HepG2 (cell line): Measurements from ENCODE around the gene HYAL2. TPM values are rescaled to one million over a fixed set of nuclear protein-coding genes. Genes with fewer than 3 reads are reported as not detected.

Source experiments
- FOXK2 ChIP-seq: fragments of 450-650 bp; IDR thresholded peaks from 2 replicates; pipeline ENCODE4 v1.6.1; 2016
- ISX ChIP-seq: sonication (generic); formaldehyde crosslinking; conservative IDR thresholded peaks from 2 replicates; pipeline ENCODE4 v1.5.0; 2020; ENCODE audit warnings: missing genetic modification reagents
- MED1 ChIP-seq: sonication (generic); formaldehyde crosslinking; IDR thresholded peaks from 2 replicates; pipeline ENCODE4 v1.4.0; 2020; ENCODE audit warnings: missing genetic modification reagents
- MXI1 ChIP-seq: IDR thresholded peaks from 3 replicates; pipeline ENCODE4 v1.6.1; 2012; ENCODE audit warnings: low read depth, low read length, inconsistent platforms, borderline replicate concordance
- MZF1 ChIP-seq: sonication (generic); formaldehyde crosslinking; IDR thresholded peaks from 2 replicates; pipeline ENCODE4 v1.8.1; 2023; ENCODE audit warnings: mild to moderate bottlenecking, missing genetic modification reagents, borderline replicate concordance
- ONECUT2 ChIP-seq: sonication (generic); formaldehyde crosslinking; IDR thresholded peaks from 2 replicates; pipeline ENCODE4 v1.4.0; 2020; ENCODE audit warnings: missing genetic modification reagents
- POGZ ChIP-seq: sonication (generic); formaldehyde crosslinking; IDR thresholded peaks from 2 replicates; pipeline ENCODE4 v1.4.0; 2020; ENCODE audit warnings: mild to moderate bottlenecking, missing genetic modification reagents
- SALL2 ChIP-seq: sonication (generic); formaldehyde crosslinking; IDR thresholded peaks from 2 replicates; pipeline ENCODE4 v1.8.1; 2023; ENCODE audit warnings: mild to moderate bottlenecking, missing genetic modification reagents, inconsistent platforms
- TBX3 ChIP-seq: fragments of 450-650 bp; IDR thresholded peaks from 2 replicates; pipeline ENCODE4 v1.6.1; 2017; ENCODE audit warnings: antibody characterized with exemption, mild to moderate bottlenecking, inconsistent platforms, borderline replicate concordance
- ZMYM3 ChIP-seq: sonication (generic); formaldehyde crosslinking; IDR thresholded peaks from 2 replicates; pipeline ENCODE4 v1.5.1; 2020; ENCODE audit warnings: mild to moderate bottlenecking, missing genetic modification reagents
- ZNF160 ChIP-seq: sonication (generic); formaldehyde crosslinking; IDR thresholded peaks from 2 replicates; pipeline ENCODE4 v1.8.0; 2022; ENCODE audit warnings: mild to moderate bottlenecking, inconsistent platforms, missing genetic modification reagents
- ZNF292 ChIP-seq: sonication (generic); formaldehyde crosslinking; IDR thresholded peaks from 2 replicates; pipeline ENCODE4 v1.8.1; 2022; ENCODE audit warnings: mild to moderate bottlenecking, low read depth, missing genetic modification reagents, borderline replicate concordance
- ZNF670 ChIP-seq: sonication (generic); formaldehyde crosslinking; IDR thresholded peaks from 2 replicates; pipeline ENCODE4 v1.8.0; 2022; ENCODE audit warnings: mild to moderate bottlenecking, missing genetic modification reagents, borderline replicate concordance
- ZNF703 ChIP-seq: sonication (generic); formaldehyde crosslinking; IDR thresholded peaks from 2 replicates; pipeline ENCODE4 v1.5.1; 2020; ENCODE audit warnings: missing genetic modification reagents, mild to moderate bottlenecking, moderate library complexity, borderline replicate concordance
- ZSCAN9 ChIP-seq: IDR thresholded peaks from 2 replicates; pipeline ENCODE4 v1.6.1; 2016; ENCODE audit warnings: borderline replicate concordance
- polyA plus RNA-seq, 8 experiments: library from polyadenylated mRNA; depleted of rRNA in 3 of 8; stranded (reverse) in 7 of 8; unstranded in 1 of 8; fragments of >200 nt; fragmentation: Illumina TruSeq in 4 of 8; extraction: Trizol in 4 of 8; gene quantifications; 2 replicates each; pipeline versions ENCODE4 v1.2.1 to v1.2.3, GENCODE V29; 2011 to 2016; ENCODE audit warnings: low read depth in 4 of 8, missing spikeins in 1 of 8, mixed read lengths in 1 of 8; ENCODE audit not compliant: insufficient read depth in 1 of 8
- total RNA-seq, 5 experiments: library from RNA; depleted of rRNA; stranded (reverse); fragments of >200 nt; fragmentation: Illumina TruSeq; extraction: Trizol; gene quantifications; 2 replicates each; pipeline ENCODE4 v1.2.3, GENCODE V29; 2016; ENCODE audit warnings: low read depth in 1 of 5
- TF ChIP-seq, protein P1 (sequence below): IDR thresholded peaks from 2 replicates; pipeline ENCODE4 v1.6.1; 2012; ENCODE audit warnings: low read depth, low read length, improper control_type of control experiment
- TF ChIP-seq, protein P2 (sequence below): IDR thresholded peaks from 2 replicates; pipeline ENCODE4 v1.6.1; 2016; ENCODE audit warnings: missing compliant biosample characterization, missing genetic modification reagents, borderline replicate concordance
- TF ChIP-seq, protein P3 (sequence below): sonication (generic); formaldehyde crosslinking; IDR thresholded peaks from 2 replicates; pipeline ENCODE4 v1.9.0; 2021; ENCODE audit warnings: mild to moderate bottlenecking, missing genetic modification reagents
- TF ChIP-seq, protein P4 (sequence below): sonication (generic); formaldehyde crosslinking; IDR thresholded peaks from 2 replicates; pipeline ENCODE4 v1.8.0; 2022; ENCODE audit warnings: mild to moderate bottlenecking, missing genetic modification reagents, moderate library complexity
- TF ChIP-seq, protein P5 (sequence below): sonication (generic); formaldehyde crosslinking; IDR thresholded peaks from 2 replicates; pipeline ENCODE4 v1.4.0; 2020; ENCODE audit warnings: missing genetic modification reagents

Gene HYAL2
- total and polyA plus RNA-seq, 2 of the 13 experiments (the other 11 are each of a cell fraction or from before 2014, with no cell fraction given) = 76.2 to 102 TPM

DNA sequence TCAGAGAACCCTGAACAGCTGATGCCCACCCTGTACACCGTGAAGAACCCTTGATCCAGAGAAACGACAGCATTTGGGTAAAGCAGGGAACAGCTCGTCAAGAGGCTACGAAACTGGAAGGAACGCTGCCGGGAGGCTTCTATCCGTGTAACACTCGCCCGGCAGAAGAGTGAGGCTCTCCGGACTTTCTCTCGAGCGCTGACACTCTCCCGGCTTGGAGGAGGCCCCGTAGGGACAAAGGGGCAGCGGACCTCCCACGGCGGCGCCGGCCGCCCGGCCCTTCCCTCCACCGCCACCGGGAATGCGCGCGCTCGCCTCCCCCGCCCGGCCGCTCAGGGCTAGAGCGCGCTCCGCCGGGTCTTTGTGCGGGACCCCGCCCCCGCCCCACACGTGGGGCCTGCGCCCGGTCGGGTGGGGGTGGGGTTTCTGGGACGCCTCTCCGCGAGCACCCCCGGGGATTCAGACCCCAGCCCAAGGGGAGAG, 1.7 kb downstream of the HYAL2 start (continued):
- no peak; the same call in 1 of the 2 replicates for TF ChIP-seq ZNF703 (CRISPR knock-in tag)
- TF ChIP-seq MXI1 = peak; percentile 97
- no peak for TF ChIP-seq ISX (CRISPR knock-in tag)
- no peak; the same call in 1 of the 2 replicates for TF ChIP-seq MED1 (CRISPR knock-in tag)
- no peak for TF ChIP-seq ZNF292 (CRISPR knock-in tag)
- TF ChIP-seq ZNF160 (CRISPR knock-in tag) = no peak
- TF ChIP-seq, protein P1, sequence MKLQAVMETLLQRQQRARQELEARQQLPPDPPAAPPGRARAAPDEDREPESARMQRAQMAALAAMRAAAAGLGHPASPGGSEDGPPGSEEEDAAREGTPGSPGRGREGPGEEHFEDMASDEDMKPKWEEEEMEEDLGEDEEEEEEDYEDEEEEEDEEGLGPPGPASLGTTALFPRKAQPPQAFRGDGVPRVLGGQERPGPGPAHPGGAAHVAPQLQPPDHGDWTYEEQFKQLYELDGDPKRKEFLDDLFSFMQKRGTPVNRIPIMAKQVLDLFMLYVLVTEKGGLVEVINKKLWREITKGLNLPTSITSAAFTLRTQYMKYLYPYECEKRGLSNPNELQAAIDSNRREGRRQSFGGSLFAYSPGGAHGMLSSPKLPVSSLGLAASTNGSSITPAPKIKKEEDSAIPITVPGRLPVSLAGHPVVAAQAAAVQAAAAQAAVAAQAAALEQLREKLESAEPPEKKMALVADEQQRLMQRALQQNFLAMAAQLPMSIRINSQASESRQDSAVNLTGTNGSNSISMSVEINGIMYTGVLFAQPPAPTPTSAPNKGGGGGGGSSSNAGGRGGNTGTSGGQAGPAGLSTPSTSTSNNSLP = no peak
- TF ChIP-seq ONECUT2 (CRISPR knock-in tag) = no peak
- TF ChIP-seq ZNF670 (CRISPR knock-in tag) = no peak
- TF ChIP-seq ZSCAN9 (CRISPR knock-in tag) = no peak
- TF ChIP-seq, protein P2, sequence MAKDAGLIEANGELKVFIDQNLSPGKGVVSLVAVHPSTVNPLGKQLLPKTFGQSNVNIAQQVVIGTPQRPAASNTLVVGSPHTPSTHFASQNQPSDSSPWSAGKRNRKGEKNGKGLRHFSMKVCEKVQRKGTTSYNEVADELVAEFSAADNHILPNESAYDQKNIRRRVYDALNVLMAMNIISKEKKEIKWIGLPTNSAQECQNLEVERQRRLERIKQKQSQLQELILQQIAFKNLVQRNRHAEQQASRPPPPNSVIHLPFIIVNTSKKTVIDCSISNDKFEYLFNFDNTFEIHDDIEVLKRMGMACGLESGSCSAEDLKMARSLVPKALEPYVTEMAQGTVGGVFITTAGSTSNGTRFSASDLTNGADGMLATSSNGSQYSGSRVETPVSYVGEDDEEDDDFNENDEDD (CRISPR knock-in tag) = peak; percentile 21; the same call in 1 of the 2 replicates
- no peak for TF ChIP-seq ZMYM3 (CRISPR knock-in tag)
- TF ChIP-seq, protein P3, sequence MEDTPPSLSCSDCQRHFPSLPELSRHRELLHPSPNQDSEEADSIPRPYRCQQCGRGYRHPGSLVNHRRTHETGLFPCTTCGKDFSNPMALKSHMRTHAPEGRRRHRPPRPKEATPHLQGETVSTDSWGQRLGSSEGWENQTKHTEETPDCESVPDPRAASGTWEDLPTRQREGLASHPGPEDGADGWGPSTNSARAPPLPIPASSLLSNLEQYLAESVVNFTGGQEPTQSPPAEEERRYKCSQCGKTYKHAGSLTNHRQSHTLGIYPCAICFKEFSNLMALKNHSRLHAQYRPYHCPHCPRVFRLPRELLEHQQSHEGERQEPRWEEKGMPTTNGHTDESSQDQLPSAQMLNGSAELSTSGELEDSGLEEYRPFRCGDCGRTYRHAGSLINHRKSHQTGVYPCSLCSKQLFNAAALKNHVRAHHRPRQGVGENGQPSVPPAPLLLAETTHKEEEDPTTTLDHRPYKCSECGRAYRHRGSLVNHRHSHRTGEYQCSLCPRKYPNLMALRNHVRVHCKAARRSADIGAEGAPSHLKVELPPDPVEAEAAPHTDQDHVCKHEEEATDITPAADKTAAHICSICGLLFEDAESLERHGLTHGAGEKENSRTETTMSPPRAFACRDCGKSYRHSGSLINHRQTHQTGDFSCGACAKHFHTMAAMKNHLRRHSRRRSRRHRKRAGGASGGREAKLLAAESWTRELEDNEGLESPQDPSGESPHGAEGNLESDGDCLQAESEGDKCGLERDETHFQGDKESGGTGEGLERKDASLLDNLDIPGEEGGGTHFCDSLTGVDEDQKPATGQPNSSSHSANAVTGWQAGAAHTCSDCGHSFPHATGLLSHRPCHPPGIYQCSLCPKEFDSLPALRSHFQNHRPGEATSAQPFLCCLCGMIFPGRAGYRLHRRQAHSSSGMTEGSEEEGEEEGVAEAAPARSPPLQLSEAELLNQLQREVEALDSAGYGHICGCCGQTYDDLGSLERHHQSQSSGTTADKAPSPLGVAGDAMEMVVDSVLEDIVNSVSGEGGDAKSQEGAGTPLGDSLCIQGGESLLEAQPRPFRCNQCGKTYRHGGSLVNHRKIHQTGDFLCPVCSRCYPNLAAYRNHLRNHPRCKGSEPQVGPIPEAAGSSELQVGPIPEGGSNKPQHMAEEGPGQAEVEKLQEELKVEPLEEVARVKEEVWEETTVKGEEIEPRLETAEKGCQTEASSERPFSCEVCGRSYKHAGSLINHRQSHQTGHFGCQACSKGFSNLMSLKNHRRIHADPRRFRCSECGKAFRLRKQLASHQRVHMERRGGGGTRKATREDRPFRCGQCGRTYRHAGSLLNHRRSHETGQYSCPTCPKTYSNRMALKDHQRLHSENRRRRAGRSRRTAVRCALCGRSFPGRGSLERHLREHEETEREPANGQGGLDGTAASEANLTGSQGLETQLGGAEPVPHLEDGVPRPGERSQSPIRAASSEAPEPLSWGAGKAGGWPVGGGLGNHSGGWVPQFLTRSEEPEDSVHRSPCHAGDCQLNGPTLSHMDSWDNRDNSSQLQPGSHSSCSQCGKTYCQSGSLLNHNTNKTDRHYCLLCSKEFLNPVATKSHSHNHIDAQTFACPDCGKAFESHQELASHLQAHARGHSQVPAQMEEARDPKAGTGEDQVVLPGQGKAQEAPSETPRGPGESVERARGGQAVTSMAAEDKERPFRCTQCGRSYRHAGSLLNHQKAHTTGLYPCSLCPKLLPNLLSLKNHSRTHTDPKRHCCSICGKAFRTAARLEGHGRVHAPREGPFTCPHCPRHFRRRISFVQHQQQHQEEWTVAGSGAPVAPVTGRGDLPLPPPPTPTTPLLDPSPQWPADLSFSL (CRISPR knock-in tag) = no peak
- no peak for TF ChIP-seq TBX3
- TF ChIP-seq, protein P4, sequence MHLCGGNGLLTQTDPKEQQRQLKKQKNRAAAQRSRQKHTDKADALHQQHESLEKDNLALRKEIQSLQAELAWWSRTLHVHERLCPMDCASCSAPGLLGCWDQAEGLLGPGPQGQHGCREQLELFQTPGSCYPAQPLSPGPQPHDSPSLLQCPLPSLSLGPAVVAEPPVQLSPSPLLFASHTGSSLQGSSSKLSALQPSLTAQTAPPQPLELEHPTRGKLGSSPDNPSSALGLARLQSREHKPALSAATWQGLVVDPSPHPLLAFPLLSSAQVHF (CRISPR knock-in tag) = no peak
- peak; percentile 42; the same call in 1 of the 2 replicates for TF ChIP-seq SALL2 (CRISPR knock-in tag)
- TF ChIP-seq FOXK2 = no peak
- TF ChIP-seq, protein P5, sequence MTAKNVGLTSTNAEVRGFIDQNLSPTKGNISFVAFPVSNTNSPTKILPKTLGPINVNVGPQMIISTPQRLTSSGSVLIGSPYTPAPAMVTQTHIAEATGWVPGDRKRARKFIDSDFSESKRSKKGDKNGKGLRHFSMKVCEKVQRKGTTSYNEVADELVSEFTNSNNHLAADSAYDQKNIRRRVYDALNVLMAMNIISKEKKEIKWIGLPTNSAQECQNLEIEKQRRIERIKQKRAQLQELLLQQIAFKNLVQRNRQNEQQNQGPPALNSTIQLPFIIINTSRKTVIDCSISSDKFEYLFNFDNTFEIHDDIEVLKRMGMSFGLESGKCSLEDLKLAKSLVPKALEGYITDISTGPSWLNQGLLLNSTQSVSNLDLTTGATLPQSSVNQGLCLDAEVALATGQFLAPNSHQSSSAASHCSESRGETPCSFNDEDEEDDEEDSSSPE (CRISPR knock-in tag) = peak; percentile 32; the same call in 1 of the 2 replicates
- TF ChIP-seq POGZ (CRISPR knock-in tag) = no peak
- TF ChIP-seq MZF1 (CRISPR knock-in tag) = no peak
